HCT116 (cell line): Measurements from ENCODE around the gene P2RY14. TPM values are rescaled to one million over a fixed set of nuclear protein-coding genes. Genes with fewer than 3 reads are reported as not detected.

Experiments used
- ATAC-seq: fragments of 200-7000 bp; cut with Tn5 transposase; 2 replicates; pipeline ENCODE4 v1.9.1; 2020; ENCODE audit warnings: mild to moderate bottlenecking, moderate library complexity
- BruUV-seq: library from RNA; stranded (reverse); fragments of 400-500 nt; replicated peaks from 2 replicates; lab custom pipeline; 2021; lab: Mats Ljungman, UMichigan
- CTCF ChIA-PET: fragments of 300-600 bp; sonication (Branson Sonifier 250); formaldehyde crosslinking; loops from one replicate; lab custom pipeline; 2021; ENCODE audit warnings: antibody characterized with exemption; lab: Charles Lee
- POLR2A ChIA-PET: fragments of 300-600, 350-600 bp; sonication (Branson Sonifier 250); formaldehyde crosslinking; loops from one replicate; lab custom pipeline; 2021; ENCODE audit warnings: antibody characterized with exemption; lab: Charles Lee
- RAD21 ChIA-PET, 2 experiments: fragments of 300-600 bp; sonication (Branson Sonifier 250); formaldehyde crosslinking; loops; one replicate each; lab custom pipeline; 2023; ENCODE audit warnings: low total read pairs in 2 of 2; ENCODE audit not compliant: uncharacterized antibody in 2 of 2, unreplicated experiment in 2 of 2, low non-redundant PET in 1 of 2; lab: Charles Lee
- DNase-seq: peaks from one replicate; pipeline ENCODE4 v3.0.0-alpha.2; 2010; ENCODE audit warnings: low read depth, low spot score
- H2AFZ ChIP-seq: fragments of 200-600 bp; shearing (Covaris generic), sonication (generic); 2 replicates; pipeline ENCODE4 v1.6.1; 2017; ENCODE audit warnings: low read depth, mixed run types, mixed read lengths, antibody characterized with exemption, low read length; ENCODE audit not compliant: poor library complexity, severe bottlenecking
- H3K27ac ChIP-seq: 2 replicates; pipeline ENCODE4 v1.5.1; 2012; ENCODE audit warnings: low read depth, low read length
- H3K27me3 ChIP-seq: fragments of 200-600 bp; sonication (generic); 2 replicates; pipeline ENCODE4 v1.6.1; 2016; ENCODE audit warnings: mixed run types, low read length, mixed read lengths; ENCODE audit not compliant: insufficient read depth
- H3K36me3 ChIP-seq, 2 experiments: fragments of 200-500 bp in 1 of 2; fragments of 200-600 bp in 1 of 2; sonication (Bioruptor generic) in 1 of 2; sonication (generic) in 1 of 2; 2 replicates each; pipeline versions ENCODE4 v1.5.1 to v1.6.1; 2014 to 2016; ENCODE audit warnings: low read length in 2 of 2, inconsistent platforms in 1 of 2, mixed read lengths in 1 of 2, mixed run types in 1 of 2; ENCODE audit not compliant: insufficient read depth in 2 of 2, control insufficient read depth in 1 of 2
- H3K4me1 ChIP-seq, 2 experiments: fragments of 200-600 bp in 1 of 2; sonication (generic) in 1 of 2; 2 replicates each; pipeline versions ENCODE4 v1.5.1 to v1.6.1; 2012 to 2017; ENCODE audit warnings: low read length in 2 of 2, inconsistent platforms in 1 of 2, mild to moderate bottlenecking in 1 of 2, mixed read lengths in 1 of 2, mixed run types in 1 of 2, moderate library complexity in 1 of 2; ENCODE audit not compliant: insufficient read depth in 2 of 2, control insufficient read depth in 1 of 2
- H3K4me2 ChIP-seq: fragments of 200-600 bp; sonication (generic); 2 replicates; pipeline ENCODE4 v1.6.1; 2017; ENCODE audit warnings: mixed run types, low read length, mixed read lengths
- H3K4me3 ChIP-seq, 2 experiments: fragments of 200-600 bp in 1 of 2; sonication (generic) in 1 of 2; replicated peaks in 1 of 2; 2 replicates each; pipeline ENCODE4 v1.5.1; 2011 to 2016; ENCODE audit warnings: low read length in 2 of 2, control low read depth in 1 of 2, low read depth in 1 of 2, mild to moderate bottlenecking in 1 of 2, mixed read lengths in 1 of 2, mixed run types in 1 of 2
- H3K79me2 ChIP-seq: fragments of 200-600 bp; sonication (generic); 2 replicates; pipeline ENCODE4 v1.6.1; 2017; ENCODE audit warnings: mild to moderate bottlenecking, mixed run types, low read length, moderate library complexity, mixed read lengths; ENCODE audit not compliant: insufficient read depth
- H3K9ac ChIP-seq: fragments of 200-600 bp; sonication (generic); 2 replicates; pipeline ENCODE4 v1.6.1; 2016; ENCODE audit warnings: low read length, mixed read lengths
- H3K9me2 ChIP-seq: fragments of 200-600 bp; sonication (generic), shearing (Covaris generic); 2 replicates; pipeline ENCODE4 v1.6.1; 2017; ENCODE audit warnings: mixed run types, mild to moderate bottlenecking, moderate library complexity; ENCODE audit not compliant: insufficient read depth
- H3K9me3 ChIP-seq, 2 experiments: fragments of 200-500 bp in 1 of 2; fragments of 200-600 bp in 1 of 2; sonication (Bioruptor generic) in 1 of 2; sonication (generic) in 1 of 2; 2 replicates each; pipeline ENCODE4 v1.6.1; 2014 to 2017; ENCODE audit warnings: low read length in 2 of 2, mixed read lengths in 2 of 2, inconsistent platforms in 1 of 2, low read depth in 1 of 2, mild to moderate bottlenecking in 1 of 2, mixed run types in 1 of 2, moderate library complexity in 1 of 2; ENCODE audit not compliant: control insufficient read depth in 1 of 2, insufficient read depth in 1 of 2
- H4K20me1 ChIP-seq: fragments of 200-600 bp; sonication (generic), shearing (Covaris generic); 2 replicates; pipeline ENCODE4 v1.6.1; 2017; ENCODE audit warnings: mixed run types, mild to moderate bottlenecking, moderate library complexity; ENCODE audit not compliant: insufficient read depth
- CBX3 ChIP-seq: IDR thresholded peaks from 2 replicates; pipeline ENCODE4 v1.6.1; 2012; ENCODE audit warnings: low read depth
- CEBPB ChIP-seq: IDR thresholded peaks from 2 replicates; pipeline ENCODE4 v1.6.1; 2012; ENCODE audit warnings: low read depth
- EGR1 ChIP-seq: IDR thresholded peaks from 2 replicates; pipeline ENCODE4 v1.6.1; 2012; ENCODE audit warnings: low read depth
- ELF1 ChIP-seq: IDR thresholded peaks from 2 replicates; pipeline ENCODE4 v1.6.1; 2012; ENCODE audit warnings: low read depth, borderline replicate concordance
- EZH2phosphoT487 ChIP-seq: fragments of 200-600 bp; IDR thresholded peaks from 2 replicates; pipeline ENCODE4 v1.6.1; 2018; ENCODE audit warnings: antibody characterized with exemption, borderline replicate concordance
- POLR2A ChIP-seq: IDR thresholded peaks from 2 replicates; pipeline ENCODE4 v1.7.0; 2011; ENCODE audit warnings: borderline replicate concordance; ENCODE audit not compliant: insufficient read depth, insufficient read length; ENCODE audit errors: extremely low read depth
- POLR2AphosphoS5 ChIP-seq: IDR thresholded peaks from 2 replicates; pipeline ENCODE4 v1.6.1; 2011; ENCODE audit warnings: mild to moderate bottlenecking, low read depth, low read length, moderate library complexity
- TCF7L2 ChIP-seq: IDR thresholded peaks from 2 replicates; pipeline ENCODE4 v1.7.0; 2011; ENCODE audit warnings: borderline replicate concordance, inconsistent platforms; ENCODE audit not compliant: insufficient read depth, insufficient read length; ENCODE audit errors: extremely low read depth
- ZNF274 ChIP-seq: fragments of 200-500 bp; sonication (Bioruptor generic); IDR thresholded peaks from 2 replicates; pipeline ENCODE4 v1.6.1; 2014; ENCODE audit warnings: mild to moderate bottlenecking, low read depth, low read length, inconsistent platforms
- intact Hi-C: fragments of 100-400 bp; cut with micrococcal nuclease; formaldehyde crosslinking; loops from 2 replicates; pipeline ENCODE4 v1.10.0; 2022
- total RNA-seq: library from RNA; stranded (reverse); gene quantifications from one replicate; pipeline ENCODE4 v1.2.1, GENCODE V29; 2021; ENCODE audit not compliant: unreplicated experiment
- TF ChIP-seq, protein P1 (sequence below): IDR thresholded peaks from 2 replicates; pipeline ENCODE4 v1.6.1; 2012
- TF ChIP-seq, protein P2 (sequence below): IDR thresholded peaks from 2 replicates; pipeline ENCODE4 v1.6.1; 2012
- TF ChIP-seq, protein P3 (sequence below): IDR thresholded peaks from 2 replicates; pipeline ENCODE4 v1.6.1; 2011; ENCODE audit warnings: mild to moderate bottlenecking, low read length, moderate library complexity; ENCODE audit not compliant: insufficient replicate concordance; ENCODE audit errors: extremely low read depth

P2RY14 gene
- total RNA-seq, 1 experiment from 2014 or later: not detected

DNA sequence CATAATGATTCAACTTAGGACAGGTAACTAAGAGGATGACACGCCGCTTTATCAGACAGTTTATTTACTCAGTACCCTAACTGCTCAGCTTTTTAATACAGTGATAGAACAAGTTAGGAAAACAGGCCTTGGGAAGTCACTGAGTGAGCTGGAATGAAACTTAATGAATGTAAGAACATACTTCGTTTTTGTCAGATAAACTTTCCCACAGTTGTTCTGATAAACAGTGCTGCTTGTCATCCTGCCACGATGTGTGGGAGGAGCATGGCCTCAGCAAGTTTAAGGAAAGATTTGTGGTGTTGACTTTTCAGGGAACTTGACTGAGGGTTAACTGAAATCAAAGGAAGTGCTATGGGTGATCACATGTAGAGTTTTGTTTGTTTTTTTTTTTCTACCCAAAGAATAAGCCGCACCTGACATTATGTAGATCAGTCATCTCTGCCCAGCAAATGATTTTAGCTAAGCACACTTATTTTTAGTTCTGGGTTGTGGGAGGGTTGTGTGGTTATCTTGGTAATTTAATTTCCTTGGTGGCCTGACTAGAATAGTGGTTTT lies 5.6 kb upstream of the P2RY14 start (continued):
- TF ChIP-seq ZNF274 (no peak), POLR2A (no peak), CEBPB (no peak)
- TF ChIP-seq, protein P1, sequence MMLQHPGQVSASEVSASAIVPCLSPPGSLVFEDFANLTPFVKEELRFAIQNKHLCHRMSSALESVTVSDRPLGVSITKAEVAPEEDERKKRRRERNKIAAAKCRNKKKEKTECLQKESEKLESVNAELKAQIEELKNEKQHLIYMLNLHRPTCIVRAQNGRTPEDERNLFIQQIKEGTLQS: no peak

DNA sequence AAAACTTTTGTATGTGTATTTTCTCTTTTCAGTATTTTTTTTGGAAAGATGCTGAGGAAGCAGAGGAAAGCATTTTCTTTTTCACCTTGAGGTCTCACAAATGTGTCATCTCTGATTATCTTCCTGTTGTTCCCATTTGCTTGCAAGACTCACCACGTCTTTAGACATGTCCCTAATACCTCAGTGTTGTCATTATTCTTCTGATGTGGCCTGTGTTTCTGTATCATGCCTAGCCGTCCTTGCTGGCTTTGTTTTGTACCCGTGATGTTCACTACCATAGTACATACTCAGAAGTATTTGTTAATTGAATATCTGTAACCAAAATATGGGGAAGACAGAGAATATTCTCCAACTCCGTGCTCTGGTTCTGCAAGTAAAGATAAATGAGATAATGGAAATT lies 5.0 kb upstream of the P2RY14 start:
- Histone ChIP-seq H3K27ac (no peak overlapping the region), H3K4me2 (no peak overlapping the region), H3K4me3 (no peak overlapping the region), H2AFZ (no peak overlapping the region), H3K9me3 (no peaks in the 10 kb centered on the region), H3K4me1 (no peaks in the 10 kb centered on the region), H3K79me2 (no peaks in the 10 kb centered on the region), H3K9me2 (no peaks in the 10 kb centered on the region), H3K9ac (no peak overlapping the region), H3K27me3 (no peaks in the 10 kb centered on the region), H3K36me3 (no peaks in the 10 kb centered on the region), H4K20me1 (no peaks in the 10 kb centered on the region)
- TF ChIP-seq ELF1 (no peak), EZH2phosphoT487 (no peak), CEBPB (no peak), TCF7L2 (no peak), CBX3 (no peak), EGR1 (no peak), POLR2AphosphoS5 (no peak)
- TF ChIP-seq, protein P2, sequence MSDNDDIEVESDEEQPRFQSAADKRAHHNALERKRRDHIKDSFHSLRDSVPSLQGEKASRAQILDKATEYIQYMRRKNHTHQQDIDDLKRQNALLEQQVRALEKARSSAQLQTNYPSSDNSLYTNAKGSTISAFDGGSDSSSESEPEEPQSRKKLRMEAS: no peak
- TF ChIP-seq, protein P3, sequence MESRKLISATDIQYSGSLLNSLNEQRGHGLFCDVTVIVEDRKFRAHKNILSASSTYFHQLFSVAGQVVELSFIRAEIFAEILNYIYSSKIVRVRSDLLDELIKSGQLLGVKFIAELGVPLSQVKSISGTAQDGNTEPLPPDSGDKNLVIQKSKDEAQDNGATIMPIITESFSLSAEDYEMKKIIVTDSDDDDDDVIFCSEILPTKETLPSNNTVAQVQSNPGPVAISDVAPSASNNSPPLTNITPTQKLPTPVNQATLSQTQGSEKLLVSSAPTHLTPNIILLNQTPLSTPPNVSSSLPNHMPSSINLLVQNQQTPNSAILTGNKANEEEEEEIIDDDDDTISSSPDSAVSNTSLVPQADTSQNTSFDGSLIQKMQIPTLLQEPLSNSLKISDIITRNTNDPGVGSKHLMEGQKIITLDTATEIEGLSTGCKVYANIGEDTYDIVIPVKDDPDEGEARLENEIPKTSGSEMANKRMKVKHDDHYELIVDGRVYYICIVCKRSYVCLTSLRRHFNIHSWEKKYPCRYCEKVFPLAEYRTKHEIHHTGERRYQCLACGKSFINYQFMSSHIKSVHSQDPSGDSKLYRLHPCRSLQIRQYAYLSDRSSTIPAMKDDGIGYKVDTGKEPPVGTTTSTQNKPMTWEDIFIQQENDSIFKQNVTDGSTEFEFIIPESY: no peak
- POLR2A ChIA-PET: no interaction called here
- RAD21 ChIA-PET: no interaction called here
- DNase-seq (no peak), ATAC-seq (no peak)
- CTCF ChIA-PET: interaction anchor here (2.1 kb wide), 1 partner anchor 115 kb away, joined by 5 read pairs; no protein-coding TSS in a partner anchor
- BruUV-seq: no TSS peak
- intact Hi-C loops: loop anchor here (1.0 to 10.0 kb wide), 5 partner anchors 55 to 496 kb away; no protein-coding TSS in a partner anchor
